Measurements from ENCODE around the gene PTPRN2.

GRCh38 chr7:158065340-158065739 lies 522.3 kb downstream of the PTPRN2 start:
- TF ChIP-seq CTCF (IDR thresholded peaks at IDR 0.05), result no peak
- TF ChIP-seq POLR2AphosphoS5 (IDR thresholded peaks at IDR 0.05; ENCODE audit: low read depth, low read length), result no peak
